ENCODE results near the gene ESPNL.
"Not testable (repeated sequence)": the region's sequence is repeated elsewhere in the genome, so short reads cannot be mapped to it uniquely, and the experiment has no call there.

Gene ESPNL

DNA sequence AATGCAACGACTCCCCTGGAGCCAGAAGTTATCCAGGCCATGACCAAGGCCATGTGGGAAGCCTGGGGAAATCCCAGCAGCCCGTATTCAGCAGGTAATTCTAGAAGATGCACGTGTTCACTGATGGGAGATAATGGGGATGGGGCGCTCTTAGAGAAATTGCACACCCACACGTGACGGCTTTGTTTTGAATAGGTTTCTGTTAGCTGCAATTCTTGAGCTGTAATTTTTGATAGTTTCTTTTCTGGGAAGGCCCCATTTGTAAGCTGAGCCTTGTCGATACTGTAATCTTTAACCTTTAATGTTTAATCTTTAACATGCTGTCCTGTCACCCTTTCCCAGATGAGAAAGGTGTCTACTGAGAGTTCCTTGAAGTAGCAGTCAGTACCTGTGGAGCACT, 35.8 kb upstream of the ESPNL start:
- Histone ChIP-seq H3K56ac (ENCODE audit: low read length) (no peak overlapping the region), H3K23ac (ENCODE audit: low read length) (no peak overlapping the region), H3K79me2 (ENCODE audit: control insufficient read depth, insufficient read depth, low read length) (peaks cover 5% of the 10 kb centered on the region), H3K27ac (ENCODE audit: low read depth, low read length) (no peak overlapping the region), H3K27me3 (ENCODE audit: insufficient read depth, low read length, poor library complexity) (no peaks in the 10 kb centered on the region), H3K4me2 (ENCODE audit: low read length) (no peak overlapping the region), H4K8ac (ENCODE audit: low read depth, low read length) (no peak overlapping the region), H4K5ac (ENCODE audit: low read length) (no peak overlapping the region), H3K36me3 (ENCODE audit: control insufficient read depth, insufficient read depth, low read length) (peaks cover 3% of the 10 kb centered on the region), H3K79me1 (ENCODE audit: low read length) (peaks cover 6% of the 10 kb centered on the region), H2BK120ac (ENCODE audit: low read depth, low read length) (no peak overlapping the region), H3K18ac (ENCODE audit: low read length) (no peak overlapping the region), H3K4me3 (ENCODE audit: low read length) (no peak overlapping the region), H2BK15ac (replicated peaks; ENCODE audit: low read depth) (no peak overlapping the region), H3K4ac (ENCODE audit: low read depth, low read length) (no peak overlapping the region), H3K4me1 (ENCODE audit: control insufficient read depth, low read depth, low read length) (peaks cover 2% of the 10 kb centered on the region), H3K9ac (ENCODE audit: low read length) (no peak overlapping the region), H2AK5ac (ENCODE audit: low read length) (no peak overlapping the region), H2BK5ac (ENCODE audit: low read length) (no peak overlapping the region)
- WGBS (ENCODE audit: extremely low coverage, insufficient coverage, low lambda C conversion rate), result no CpG with 5 or more reads among the region's 7 CpGs
- DNase-seq, result no peak

DNA sequence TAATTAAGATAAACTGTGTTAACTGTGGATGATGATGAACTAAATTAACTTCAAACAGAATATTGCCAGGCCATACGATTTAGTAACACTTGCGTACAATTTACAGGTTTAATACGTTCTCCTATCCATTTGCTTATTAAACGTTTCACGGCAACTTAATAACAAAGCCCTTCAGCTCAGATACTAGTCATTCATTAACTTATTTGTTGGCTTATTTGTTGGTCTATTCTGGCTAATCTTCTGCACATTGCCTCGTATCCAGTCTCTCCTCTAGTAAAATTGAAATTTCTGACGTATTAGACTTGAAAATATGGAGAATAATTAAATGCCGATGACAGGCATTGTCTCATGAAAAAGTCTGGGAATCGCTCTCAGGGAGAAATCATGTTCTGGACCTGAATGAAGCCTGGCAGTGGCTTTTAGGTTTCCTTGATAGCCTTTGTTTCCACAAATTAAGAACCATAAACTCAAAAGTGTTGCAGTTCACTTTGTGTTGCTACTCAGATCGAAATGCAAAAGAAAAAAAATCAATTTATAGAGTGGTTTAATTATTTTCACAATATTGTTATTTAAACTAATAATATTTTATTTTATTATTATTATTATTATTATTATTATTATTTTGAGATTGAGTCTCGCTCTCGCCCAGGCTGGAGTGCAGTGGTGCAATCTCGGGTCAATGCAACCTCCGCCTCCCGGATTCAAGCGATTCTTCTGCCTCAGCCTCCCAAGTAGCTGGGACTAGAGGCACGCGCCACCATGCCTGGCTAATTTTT, 34.9 kb upstream of the ESPNL start:
- Histone ChIP-seq H2BK120ac (ENCODE audit: low read depth, low read length) (no peak overlapping the region), H3K4me3 (ENCODE audit: low read length) (no peak overlapping the region), H3K9ac (ENCODE audit: low read length) (no peak overlapping the region), H2AK5ac (ENCODE audit: low read length) (no peak overlapping the region), H4K5ac (ENCODE audit: low read length) (no peak overlapping the region), H2BK15ac (replicated peaks; ENCODE audit: low read depth) (no peak overlapping the region), H3K18ac (ENCODE audit: low read length) (no peak overlapping the region), H3K4me1 (ENCODE audit: control insufficient read depth, low read depth, low read length) (peaks cover 2% of the 10 kb centered on the region), H4K8ac (ENCODE audit: low read depth, low read length) (no peak overlapping the region), H3K79me2 (ENCODE audit: control insufficient read depth, insufficient read depth, low read length) (peaks cover 5% of the 10 kb centered on the region), H3K4ac (ENCODE audit: low read depth, low read length) (no peak overlapping the region), H3K4me2 (ENCODE audit: low read length) (no peak overlapping the region), H3K23ac (ENCODE audit: low read length) (no peak overlapping the region), H3K56ac (ENCODE audit: low read length) (no peak overlapping the region), H3K79me1 (ENCODE audit: low read length) (peaks cover 6% of the 10 kb centered on the region), H3K27ac (ENCODE audit: low read depth, low read length) (no peak overlapping the region), H3K27me3 (ENCODE audit: insufficient read depth, low read length, poor library complexity) (no peaks in the 10 kb centered on the region), H3K36me3 (ENCODE audit: control insufficient read depth, insufficient read depth, low read length) (peaks cover 3% of the 10 kb centered on the region), H2BK5ac (ENCODE audit: low read length) (no peak overlapping the region)
- WGBS (ENCODE audit: extremely low coverage, insufficient coverage, low lambda C conversion rate), result no CpG with 5 or more reads among the region's 18 CpGs
- no peak for DNase-seq

DNA sequence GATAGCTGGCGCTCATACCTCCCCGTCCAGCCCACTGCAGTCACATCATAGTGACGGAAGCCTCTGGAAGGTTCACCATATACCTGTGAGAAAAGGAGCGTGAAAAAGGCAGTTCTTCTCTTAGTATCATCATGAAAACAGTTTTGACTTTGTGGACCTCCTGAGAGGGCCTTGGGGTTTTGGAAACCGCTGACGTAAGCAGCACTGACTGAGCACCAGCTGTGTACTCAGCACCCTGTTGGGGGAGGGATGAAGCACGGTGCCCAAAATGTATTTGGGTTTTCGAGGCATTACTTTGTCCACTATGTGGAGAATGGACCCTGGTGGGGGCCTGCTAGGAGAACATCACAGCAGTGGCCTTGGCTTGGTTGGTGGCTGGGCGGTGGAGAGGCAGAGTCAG, 33.9 kb upstream of the ESPNL start:
- Histone ChIP-seq H3K27ac (ENCODE audit: low read depth, low read length) (no peak overlapping the region), H3K4me2 (ENCODE audit: low read length) (no peak overlapping the region), H4K8ac (ENCODE audit: low read depth, low read length) (no peak overlapping the region), H2BK5ac (ENCODE audit: low read length) (no peak overlapping the region), H3K18ac (ENCODE audit: low read length) (no peak overlapping the region), H3K79me2 (ENCODE audit: control insufficient read depth, insufficient read depth, low read length) (peaks cover 5% of the 10 kb centered on the region), H3K9ac (ENCODE audit: low read length) (no peak overlapping the region), H2BK120ac (ENCODE audit: low read depth, low read length) (no peak overlapping the region), H3K23ac (ENCODE audit: low read length) (no peak overlapping the region), H3K56ac (ENCODE audit: low read length) (no peak overlapping the region), H2AK5ac (ENCODE audit: low read length) (no peak overlapping the region), H3K4me1 (ENCODE audit: control insufficient read depth, low read depth, low read length) (peaks cover 2% of the 10 kb centered on the region), H3K36me3 (ENCODE audit: control insufficient read depth, insufficient read depth, low read length) (peaks cover 3% of the 10 kb centered on the region), H3K4ac (ENCODE audit: low read depth, low read length) (no peak overlapping the region), H3K4me3 (ENCODE audit: low read length) (no peak overlapping the region), H3K79me1 (ENCODE audit: low read length) (peaks cover 6% of the 10 kb centered on the region), H3K27me3 (ENCODE audit: insufficient read depth, low read length, poor library complexity) (no peaks in the 10 kb centered on the region), H4K5ac (ENCODE audit: low read length) (no peak overlapping the region), H2BK15ac (replicated peaks; ENCODE audit: low read depth) (no peak overlapping the region)
- no peak for DNase-seq
- no CpG with 5 or more reads among the region's 9 CpGs for WGBS (ENCODE audit: extremely low coverage, insufficient coverage, low lambda C conversion rate)

DNA sequence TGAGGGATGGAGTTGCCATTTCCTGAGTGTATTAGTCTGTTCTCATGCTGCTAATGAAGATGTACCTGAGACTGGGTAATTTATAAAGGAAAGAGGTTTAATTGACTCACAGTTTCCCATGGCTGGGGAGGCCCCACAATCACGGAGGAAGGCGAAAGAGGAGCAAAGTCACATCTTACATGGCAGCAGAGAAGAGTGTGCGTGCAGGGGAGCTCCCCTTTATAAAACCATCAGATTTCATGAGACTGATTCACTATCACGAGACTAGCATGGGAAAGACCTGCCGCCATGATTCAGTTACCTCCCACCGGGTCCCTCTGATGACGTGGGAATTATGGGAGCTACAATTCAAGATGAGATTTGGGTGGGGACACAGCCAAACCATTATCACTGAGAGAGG, 33.4 kb upstream of the ESPNL start:
- not testable (repeated sequence) for DNase-seq

DNA sequence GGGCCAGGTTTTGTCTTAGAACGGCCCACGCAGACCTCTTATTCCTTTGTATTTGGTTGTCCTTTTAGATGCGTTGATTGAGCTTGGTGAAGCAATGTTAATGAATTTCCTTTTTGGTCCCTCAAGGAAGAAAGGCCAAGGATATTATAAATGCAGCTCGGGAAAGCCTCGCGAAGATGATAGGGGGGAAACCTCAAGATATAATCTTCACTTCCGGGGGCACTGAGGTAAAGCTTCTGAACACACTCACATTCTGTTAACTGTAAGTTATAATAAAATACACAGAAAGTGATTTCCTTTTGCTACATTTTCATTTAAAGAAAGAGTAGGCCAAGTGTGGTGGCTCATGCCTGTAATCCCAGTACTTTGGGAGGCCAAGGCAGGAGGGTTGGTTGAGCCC, 32.2 kb upstream of the ESPNL start:
- no peak overlapping the region for H3K4me2 ChIP-seq (ENCODE audit: low read length)
- peaks cover 3% of the 10 kb centered on the region for H3K79me2 ChIP-seq (ENCODE audit: control insufficient read depth, insufficient read depth, low read length)
- H3K4me1 ChIP-seq (ENCODE audit: control insufficient read depth, low read depth, low read length), result no peaks in the 10 kb centered on the region
- no peaks in the 10 kb centered on the region for H3K27me3 ChIP-seq (ENCODE audit: insufficient read depth, low read length, poor library complexity)
- H3K56ac ChIP-seq (ENCODE audit: low read length), result no peak overlapping the region
- H3K18ac ChIP-seq (ENCODE audit: low read length), result no peak overlapping the region
- no peak overlapping the region for H3K23ac ChIP-seq (ENCODE audit: low read length)
- H2BK120ac ChIP-seq (ENCODE audit: low read depth, low read length), result no peak overlapping the region
- no peak overlapping the region for H3K9ac ChIP-seq (ENCODE audit: low read length)
- no peak overlapping the region for H2BK15ac ChIP-seq (replicated peaks; ENCODE audit: low read depth)
- no peak overlapping the region for H2BK5ac ChIP-seq (ENCODE audit: low read length)
- DNase-seq, result no peak
- H3K4ac ChIP-seq (ENCODE audit: low read depth, low read length), result no peak overlapping the region
- H3K36me3 ChIP-seq (ENCODE audit: control insufficient read depth, insufficient read depth, low read length), result peaks cover 3% of the 10 kb centered on the region
- H4K5ac ChIP-seq (ENCODE audit: low read length), result no peak overlapping the region
- H4K8ac ChIP-seq (ENCODE audit: low read depth, low read length), result no peak overlapping the region
- H3K4me3 ChIP-seq (ENCODE audit: low read length), result no peak overlapping the region
- no peak overlapping the region for H2AK5ac ChIP-seq (ENCODE audit: low read length)
- H3K27ac ChIP-seq (ENCODE audit: low read depth, low read length), result no peak overlapping the region
- H3K79me1 ChIP-seq (ENCODE audit: low read length), result peaks cover 3% of the 10 kb centered on the region
- no CpG with 5 or more reads among the region's 7 CpGs for WGBS (ENCODE audit: extremely low coverage, insufficient coverage, low lambda C conversion rate)

More for the DNA sequence above, 33.4 kb upstream of the ESPNL start:
- H3K23ac ChIP-seq (ENCODE audit: low read length); H3K79me1 ChIP-seq (ENCODE audit: low read length); H3K18ac ChIP-seq (ENCODE audit: low read length); H3K36me3 ChIP-seq (ENCODE audit: control insufficient read depth, insufficient read depth, low read length); H3K4me3 ChIP-seq (ENCODE audit: low read length); H3K27me3 ChIP-seq (ENCODE audit: insufficient read depth, low read length, poor library complexity); H3K4ac ChIP-seq (ENCODE audit: low read depth, low read length); H2BK120ac ChIP-seq (ENCODE audit: low read depth, low read length); H3K56ac ChIP-seq (ENCODE audit: low read length); H2AK5ac ChIP-seq (ENCODE audit: low read length); H3K9ac ChIP-seq (ENCODE audit: low read length); H2BK5ac ChIP-seq (ENCODE audit: low read length); H4K5ac ChIP-seq (ENCODE audit: low read length); H3K4me2 ChIP-seq (ENCODE audit: low read length); H3K27ac ChIP-seq (ENCODE audit: low read depth, low read length); H2BK15ac ChIP-seq (replicated peaks; ENCODE audit: low read depth); H3K4me1 ChIP-seq (ENCODE audit: control insufficient read depth, low read depth, low read length); H3K79me2 ChIP-seq (ENCODE audit: control insufficient read depth, insufficient read depth, low read length); H4K8ac ChIP-seq (ENCODE audit: low read depth, low read length): not testable (repeated sequence)
- no CpG with 5 or more reads among the region's 7 CpGs for WGBS (ENCODE audit: extremely low coverage, insufficient coverage, low lambda C conversion rate)

Measured in mesendoderm (in vitro differentiated cells).